Mucosa of gallbladder (tissue), 1 donor: ENCODE results near the gene MAGEB17. TPM values are rescaled to one million over a fixed set of nuclear protein-coding genes. Genes with fewer than 3 reads are reported as not detected.
"Not testable (repeated sequence)": the region's sequence is repeated elsewhere in the genome, so short reads cannot be mapped to it uniquely, and the experiment has no call there.

Experiments
- DNase-seq: peaks from one replicate; pipeline ENCODE4 v3.0.0-alpha.2; 2020; ENCODE audit warnings: low spot score
- total RNA-seq: library from RNA; stranded (reverse); gene quantifications from one replicate; pipeline ENCODE4 v1.2.1, GENCODE V29; 2021
- donor health status: DM: no; HTN: no; CAD: no.

MAGEB17 gene
- total RNA-seq: not detected

- DNase-seq: no peak
These were observed at the start of gene MAGEB17 for GRCh38 chrX:16167181-16167580. TSS of gene MAGEB17 (plus strand) at chrX:16167481. CDS start at chrX:16170383, 2,902 bp downstream.

GRCh38 chrX:16119353-16120220 is 47.7 kb upstream of the MAGEB17 start:
- DNase-seq: no peak

- DNase-seq: no peak
These were observed 46.9 kb upstream of the MAGEB17 start for GRCh38 chrX:16120431-16120830.

GRCh38 chrX:16123222-16123786 is 44.0 kb upstream of the MAGEB17 start, which contains the start of gene GRPR:
TSS of gene GRPR (plus strand) at chrX:16123565. CDS start at chrX:16123954, 389 bp downstream.
- DNase-seq: peak; percentile 82

- DNase-seq: no peak
These were observed 43.1 kb upstream of the MAGEB17 start for GRCh38 chrX:16124201-16124600.

- DNase-seq: no peak
These were observed 41.6 kb upstream of the MAGEB17 start for GRCh38 chrX:16125520-16126149.

GRCh38 chrX:16130707-16131106 is 36.6 kb upstream of the MAGEB17 start:
- DNase-seq: no peak

GRCh38 chrX:16134936-16135335 is 32.3 kb upstream of the MAGEB17 start:
- DNase-seq: no peak

GRCh38 chrX:16136080-16136479 is 31.2 kb upstream of the MAGEB17 start:
- DNase-seq: no peak

- no peak for DNase-seq
These were observed 29.7 kb upstream of the MAGEB17 start for GRCh38 chrX:16137416-16138107.

- no peak for DNase-seq
These were observed 29.2 kb upstream of the MAGEB17 start for GRCh38 chrX:16138108-16138427.

GRCh38 chrX:16140448-16140847 is 26.8 kb upstream of the MAGEB17 start:
- DNase-seq: no peak

- no peak for DNase-seq
These were observed 26.3 kb upstream of the MAGEB17 start for GRCh38 chrX:16140983-16141382.

GRCh38 chrX:16141422-16142245 is 25.6 kb upstream of the MAGEB17 start:
- DNase-seq: no peak

- DNase-seq: no peak
These were observed 25.1 kb upstream of the MAGEB17 start for GRCh38 chrX:16142246-16142558.

- no peak for DNase-seq
These were observed 23.3 kb upstream of the MAGEB17 start for GRCh38 chrX:16143968-16144367.

- no peak for DNase-seq
These were observed 22.9 kb upstream of the MAGEB17 start for GRCh38 chrX:16144420-16144819.

GRCh38 chrX:16145093-16145492 is 22.2 kb upstream of the MAGEB17 start:
- DNase-seq: not testable (repeated sequence)

- DNase-seq: no peak
These were observed 21.6 kb upstream of the MAGEB17 start for GRCh38 chrX:16145656-16146055.

GRCh38 chrX:16148896-16149295 is 18.4 kb upstream of the MAGEB17 start:
- no peak for DNase-seq

- DNase-seq: no peak
These were observed 11.6 kb upstream of the MAGEB17 start for GRCh38 chrX:16155581-16156096.
